ENCODE data around the gene COMMD9.

COMMD9 gene

GRCh38 chr11:36241497-36241896 is 47.7 kb downstream of the COMMD9 start:
- H3K4me2 ChIP-seq (ENCODE audit: low read depth, low read length) = no peak overlapping the region
- no peaks in the 10 kb centered on the region for H3K9me2 ChIP-seq (replicated peaks; ENCODE audit: insufficient read depth, low read length)
- no peaks in the 10 kb centered on the region for H3K27me3 ChIP-seq (replicated peaks; ENCODE audit: insufficient read depth, low read length)
- H3K27ac ChIP-seq (ENCODE audit: low read length) = no peak overlapping the region
- H3K79me2 ChIP-seq (ENCODE audit: low read length) = no peaks in the 10 kb centered on the region
- TF ChIP-seq EZH2phosphoT487 (IDR thresholded peaks at IDR 0.05; ENCODE audit: low read length) (no peak), CTCF (IDR thresholded peaks at IDR 0.05; ENCODE audit: low read length) (no peak), EZH2 (optimal IDR thresholded peaks at IDR 0.05; ENCODE audit: low read depth, low read length) (no peak)
- no peaks in the 10 kb centered on the region for H3K9me3 ChIP-seq (replicated peaks; ENCODE audit: insufficient read depth, low read length)
- H4K20me1 ChIP-seq (ENCODE audit: insufficient read depth, low read length) = no peaks in the 10 kb centered on the region
- DNase-seq = no peak
- H3K4me1 ChIP-seq (ENCODE audit: low read length) = no peaks in the 10 kb centered on the region
- H2AFZ ChIP-seq (ENCODE audit: low read length) = no peak overlapping the region
- H3K4me3 ChIP-seq (ENCODE audit: low read length) = no peak overlapping the region
- H3K9ac ChIP-seq (ENCODE audit: low read length) = no peak overlapping the region
- no peaks in the 10 kb centered on the region for H3K36me3 ChIP-seq (replicated peaks; ENCODE audit: insufficient read depth, low read length)
- no peaks in the 10 kb centered on the region for H3F3A ChIP-seq (ENCODE audit: insufficient read depth, low read length)

GRCh38 chr11:36240801-36241200 is 48.4 kb downstream of the COMMD9 start:
- DNase-seq = no peak
- TF ChIP-seq EZH2 (optimal IDR thresholded peaks at IDR 0.05; ENCODE audit: low read depth, low read length) (no peak), CTCF (IDR thresholded peaks at IDR 0.05; ENCODE audit: low read length) (no peak), EZH2phosphoT487 (IDR thresholded peaks at IDR 0.05; ENCODE audit: low read length) (no peak)
- Histone ChIP-seq H3K9ac (ENCODE audit: low read length) (no peak overlapping the region), H3K4me1 (ENCODE audit: low read length) (no peaks in the 10 kb centered on the region), H2AFZ (ENCODE audit: low read length) (no peak overlapping the region), H3K27ac (ENCODE audit: low read length) (no peak overlapping the region), H3F3A (ENCODE audit: insufficient read depth, low read length) (no peaks in the 10 kb centered on the region), H3K36me3 (replicated peaks; ENCODE audit: insufficient read depth, low read length) (no peaks in the 10 kb centered on the region), H3K27me3 (replicated peaks; ENCODE audit: insufficient read depth, low read length) (no peaks in the 10 kb centered on the region), H3K9me2 (replicated peaks; ENCODE audit: insufficient read depth, low read length) (no peaks in the 10 kb centered on the region), H4K20me1 (ENCODE audit: insufficient read depth, low read length) (no peaks in the 10 kb centered on the region), H3K9me3 (replicated peaks; ENCODE audit: insufficient read depth, low read length) (no peaks in the 10 kb centered on the region), H3K4me2 (ENCODE audit: low read depth, low read length) (no peak overlapping the region), H3K79me2 (ENCODE audit: low read length) (no peaks in the 10 kb centered on the region), H3K4me3 (ENCODE audit: low read length) (no peak overlapping the region)

- H3F3A ChIP-seq (ENCODE audit: insufficient read depth, low read length) = no peaks in the 10 kb centered on the region
- no peak overlapping the region for H3K4me2 ChIP-seq (ENCODE audit: low read depth, low read length)
- H4K20me1 ChIP-seq (ENCODE audit: insufficient read depth, low read length) = no peaks in the 10 kb centered on the region
- H3K9me3 ChIP-seq (replicated peaks; ENCODE audit: insufficient read depth, low read length) = no peaks in the 10 kb centered on the region
- H3K36me3 ChIP-seq (replicated peaks; ENCODE audit: insufficient read depth, low read length) = no peaks in the 10 kb centered on the region
- no peak overlapping the region for H3K4me3 ChIP-seq (ENCODE audit: low read length)
- no peaks in the 10 kb centered on the region for H3K79me2 ChIP-seq (ENCODE audit: low read length)
- H3K27me3 ChIP-seq (replicated peaks; ENCODE audit: insufficient read depth, low read length) = no peaks in the 10 kb centered on the region
- no peak overlapping the region for H2AFZ ChIP-seq (ENCODE audit: low read length)
- no peak overlapping the region for H3K9ac ChIP-seq (ENCODE audit: low read length)
- no peak for DNase-seq
- H3K4me1 ChIP-seq (ENCODE audit: low read length) = no peaks in the 10 kb centered on the region
- no peaks in the 10 kb centered on the region for H3K9me2 ChIP-seq (replicated peaks; ENCODE audit: insufficient read depth, low read length)
- no peak overlapping the region for H3K27ac ChIP-seq (ENCODE audit: low read length)
- TF ChIP-seq EZH2 (optimal IDR thresholded peaks at IDR 0.05; ENCODE audit: low read depth, low read length) (no peak), CTCF (IDR thresholded peaks at IDR 0.05; ENCODE audit: low read length) (no peak), EZH2phosphoT487 (IDR thresholded peaks at IDR 0.05; ENCODE audit: low read length) (no peak)
These were observed 49.1 kb downstream of the COMMD9 start for GRCh38 chr11:36240173-36240572.

Measured in MM.1S (cell line).